WTC11 (cell line): ENCODE data around the gene LAMTOR4.

Source experiments
- ATF6 ChIP-seq: sonication (generic); formaldehyde crosslinking; IDR thresholded peaks from 2 replicates; pipeline ENCODE4 v1.8.1; 2023; ENCODE audit warnings: mild to moderate bottlenecking, missing genetic modification reagents
- CREB1 ChIP-seq: sonication (generic); formaldehyde crosslinking; IDR thresholded peaks from 2 replicates; pipeline ENCODE4 v1.8.0; 2023; ENCODE audit warnings: mild to moderate bottlenecking, missing genetic modification reagents
- CTCF ChIP-seq: fragments of 200-600 bp; IDR thresholded peaks from 2 replicates; pipeline ENCODE4 v1.8.0; 2022; ENCODE audit warnings: antibody characterized with exemption
- JUN ChIP-seq: sonication (generic); formaldehyde crosslinking; IDR thresholded peaks from 2 replicates; pipeline ENCODE4 v1.8.0; 2023; ENCODE audit warnings: mild to moderate bottlenecking, missing genetic modification reagents
- MAX ChIP-seq: sonication (generic); formaldehyde crosslinking; IDR thresholded peaks from 2 replicates; pipeline ENCODE4 v1.8.0; 2022; ENCODE audit warnings: mild to moderate bottlenecking, missing genetic modification reagents
- TP53 ChIP-seq: sonication (generic); formaldehyde crosslinking; IDR thresholded peaks from 2 replicates; pipeline ENCODE4 v1.8.1; 2023; ENCODE audit warnings: mild to moderate bottlenecking, missing genetic modification reagents
- USF2 ChIP-seq: sonication (generic); formaldehyde crosslinking; IDR thresholded peaks from 2 replicates; pipeline ENCODE4 v1.8.1; 2023; ENCODE audit warnings: mild to moderate bottlenecking, missing genetic modification reagents, moderate library complexity
- ZNF281 ChIP-seq: sonication (generic); formaldehyde crosslinking; IDR thresholded peaks from 2 replicates; pipeline ENCODE4 v1.8.0; 2023; ENCODE audit warnings: mild to moderate bottlenecking, missing genetic modification reagents

DNA sequence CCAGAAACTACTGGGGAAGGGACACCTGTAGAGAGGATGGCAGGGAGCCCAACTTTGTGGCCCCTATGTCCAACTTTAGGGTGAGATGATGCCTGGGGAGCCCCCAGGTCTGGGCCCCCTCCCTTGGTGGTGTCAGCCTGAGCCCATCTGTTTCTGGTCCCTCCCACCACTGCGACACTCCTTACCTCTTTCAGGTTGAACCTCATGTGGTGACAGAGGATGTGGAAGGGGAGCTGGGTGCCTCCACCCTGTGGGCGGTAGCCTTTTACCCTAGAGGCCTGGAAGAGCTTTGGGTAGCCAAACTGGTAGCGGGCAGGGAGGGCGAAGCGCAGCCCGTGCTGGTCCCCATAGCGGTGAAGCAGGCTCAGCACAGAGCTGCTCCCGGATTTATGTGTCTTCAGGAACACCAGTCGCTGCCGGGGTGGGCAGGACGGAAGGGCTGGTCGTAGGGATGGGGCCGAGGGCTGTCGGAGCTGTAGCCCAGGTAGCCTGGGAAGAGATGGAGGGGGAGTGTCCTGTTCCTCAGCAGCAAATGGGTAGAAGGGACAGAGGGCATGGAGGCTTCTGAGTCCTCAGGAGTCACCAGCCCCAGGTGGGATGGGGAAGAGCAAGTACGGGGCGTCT is 17.7 kb downstream of the LAMTOR4 start:
- TF ChIP-seq USF2 (CRISPR knock-in tag) = no peak
- no peak for TF ChIP-seq TP53 (CRISPR knock-in tag)
- no peak for TF ChIP-seq JUN
- no peak for TF ChIP-seq MAX
- no peak for TF ChIP-seq CTCF
- no peak for TF ChIP-seq CREB1 (CRISPR knock-in tag)
- no peak for TF ChIP-seq ATF6 (CRISPR knock-in tag)
- TF ChIP-seq ZNF281 (CRISPR knock-in tag) = no peak
